Smooth muscle cell (in vitro differentiated cells): ENCODE results near the gene ACTG2. TPM values are rescaled to one million over a fixed set of nuclear protein-coding genes. Genes with fewer than 3 reads are reported as not detected.

ENCODE experiments used
- DNase-seq: peaks from one replicate; lab custom pipeline; 2025; ENCODE audit not compliant: unreplicated experiment; lab: John Stamatoyannopoulos, UW
- H2AFZ ChIP-seq: fragments of 200-600 bp; sonication (generic); 2 replicates; pipeline ENCODE4 v1.6.0; 2016; ENCODE audit warnings: antibody characterized with exemption, low read depth, mild to moderate bottlenecking
- H3F3A ChIP-seq: fragments of 200-600 bp; sonication (generic); 2 replicates; pipeline ENCODE4 v1.6.0; 2017; ENCODE audit warnings: antibody characterized with exemption, low read depth
- H3K27ac ChIP-seq: fragments of 200-600 bp; sonication (generic); 2 replicates; pipeline ENCODE4 v1.5.1; 2016; ENCODE audit warnings: low read depth, mild to moderate bottlenecking
- H3K27me3 ChIP-seq: fragments of 200-600 bp; sonication (generic); 2 replicates; pipeline ENCODE4 v1.6.1; 2016; ENCODE audit warnings: low read depth, mild to moderate bottlenecking
- H3K36me3 ChIP-seq: fragments of 200-600 bp; sonication (generic); 2 replicates; pipeline ENCODE4 v1.5.1; 2016; ENCODE audit warnings: low read depth
- H3K4me1 ChIP-seq: fragments of 200-600 bp; sonication (generic); 2 replicates; pipeline ENCODE4 v1.5.1; 2016; ENCODE audit warnings: low read depth
- H3K4me2 ChIP-seq: fragments of 200-600 bp; sonication (generic); 2 replicates; pipeline ENCODE4 v1.6.0; 2016; ENCODE audit warnings: mild to moderate bottlenecking
- H3K4me3 ChIP-seq: fragments of 200-600 bp; sonication (generic); 2 replicates; pipeline ENCODE4 v1.5.1; 2016; ENCODE audit warnings: mild to moderate bottlenecking
- H3K79me2 ChIP-seq: fragments of 200-600 bp; sonication (generic); 2 replicates; pipeline ENCODE4 v1.6.0; 2016; ENCODE audit warnings: low read depth, mild to moderate bottlenecking
- H3K9ac ChIP-seq: fragments of 200-600 bp; sonication (generic); 2 replicates; pipeline ENCODE4 v1.6.0; 2016; ENCODE audit warnings: low read depth
- H3K9me3 ChIP-seq: fragments of 200-600 bp; sonication (generic); replicated peaks from 2 replicates; pipeline ENCODE4 v1.5.1; 2016; ENCODE audit warnings: low read depth
- H4K20me1 ChIP-seq: fragments of 200-600 bp; sonication (generic); 2 replicates; pipeline ENCODE4 v1.6.0; 2016; ENCODE audit warnings: low read depth
- WGBS: methylation state at CpG from one replicate; pipeline ENCODE4 v1.1.7; 2016; ENCODE audit warnings: low lambda C conversion rate; 5-methylcytosine and 5-hydroxymethylcytosine counted together
- polyA plus RNA-seq: library from polyadenylated mRNA; unstranded; fragments of >200 nt; fragmentation: Nextera tagmentation; extraction: Ambion mirVana; gene quantifications from 2 replicates; pipeline ENCODE4 v1.2.1, GENCODE V29; 2016
- total RNA-seq: library from RNA; depleted of rRNA; stranded (reverse); fragments of >200 nt; gene quantifications from 2 replicates; pipeline ENCODE4 v1.2.3, GENCODE V29; 2014
- TF ChIP-seq, protein P1 (sequence below): fragments of 200-600 bp; sonication (generic); IDR thresholded peaks from 2 replicates; pipeline ENCODE4 v1.5.1; 2017; ENCODE audit warnings: borderline replicate concordance, mild to moderate bottlenecking, antibody characterized with exemption; ENCODE audit not compliant: insufficient read depth, poor library complexity, severe bottlenecking

Gene ACTG2
- total and polyA plus RNA-seq, 2 experiments from 2014 or later: 323 to 874 TPM

DNA sequence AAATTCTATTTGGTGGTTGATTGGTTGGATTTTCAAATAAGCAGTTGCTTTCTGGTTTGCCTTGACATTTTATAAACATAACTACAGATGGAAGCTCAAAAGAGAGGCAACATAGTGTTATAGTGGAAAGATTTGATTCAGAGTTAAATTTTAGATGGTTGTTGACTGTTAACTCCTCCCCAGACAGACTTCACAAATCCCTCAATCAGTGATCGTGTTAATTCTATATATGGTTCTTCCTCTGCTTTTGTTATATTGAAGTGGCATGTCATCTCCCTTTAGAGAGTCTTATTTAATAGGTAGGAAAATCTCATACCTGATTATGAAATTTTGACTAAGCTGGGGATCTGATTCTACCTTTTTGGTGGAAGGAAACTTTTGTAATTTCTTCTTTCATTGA lies 53.4 kb downstream of the ACTG2 start:
- Histone ChIP-seq H3K27ac (no peak overlapping the region), H3K9ac (no peak overlapping the region), H3K4me2 (no peak overlapping the region), H3K36me3 (peaks cover 6% of the 10 kb centered on the region), H4K20me1 (peaks cover 99% of the 10 kb centered on the region), H3K4me1 (no peaks in the 10 kb centered on the region), H2AFZ (no peak overlapping the region), H3F3A (no peaks in the 10 kb centered on the region), H3K79me2 (peaks cover 51% of the 10 kb centered on the region), H3K4me3 (no peak overlapping the region), H3K9me3 (no peaks in the 10 kb centered on the region), H3K27me3 (no peaks in the 10 kb centered on the region)
- TF ChIP-seq, protein P1, sequence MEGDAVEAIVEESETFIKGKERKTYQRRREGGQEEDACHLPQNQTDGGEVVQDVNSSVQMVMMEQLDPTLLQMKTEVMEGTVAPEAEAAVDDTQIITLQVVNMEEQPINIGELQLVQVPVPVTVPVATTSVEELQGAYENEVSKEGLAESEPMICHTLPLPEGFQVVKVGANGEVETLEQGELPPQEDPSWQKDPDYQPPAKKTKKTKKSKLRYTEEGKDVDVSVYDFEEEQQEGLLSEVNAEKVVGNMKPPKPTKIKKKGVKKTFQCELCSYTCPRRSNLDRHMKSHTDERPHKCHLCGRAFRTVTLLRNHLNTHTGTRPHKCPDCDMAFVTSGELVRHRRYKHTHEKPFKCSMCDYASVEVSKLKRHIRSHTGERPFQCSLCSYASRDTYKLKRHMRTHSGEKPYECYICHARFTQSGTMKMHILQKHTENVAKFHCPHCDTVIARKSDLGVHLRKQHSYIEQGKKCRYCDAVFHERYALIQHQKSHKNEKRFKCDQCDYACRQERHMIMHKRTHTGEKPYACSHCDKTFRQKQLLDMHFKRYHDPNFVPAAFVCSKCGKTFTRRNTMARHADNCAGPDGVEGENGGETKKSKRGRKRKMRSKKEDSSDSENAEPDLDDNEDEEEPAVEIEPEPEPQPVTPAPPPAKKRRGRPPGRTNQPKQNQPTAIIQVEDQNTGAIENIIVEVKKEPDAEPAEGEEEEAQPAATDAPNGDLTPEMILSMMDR: no peak
- 100% methylated on average over 1 of the region's 1 CpG for WGBS
- DNase-seq: no peak

DNA sequence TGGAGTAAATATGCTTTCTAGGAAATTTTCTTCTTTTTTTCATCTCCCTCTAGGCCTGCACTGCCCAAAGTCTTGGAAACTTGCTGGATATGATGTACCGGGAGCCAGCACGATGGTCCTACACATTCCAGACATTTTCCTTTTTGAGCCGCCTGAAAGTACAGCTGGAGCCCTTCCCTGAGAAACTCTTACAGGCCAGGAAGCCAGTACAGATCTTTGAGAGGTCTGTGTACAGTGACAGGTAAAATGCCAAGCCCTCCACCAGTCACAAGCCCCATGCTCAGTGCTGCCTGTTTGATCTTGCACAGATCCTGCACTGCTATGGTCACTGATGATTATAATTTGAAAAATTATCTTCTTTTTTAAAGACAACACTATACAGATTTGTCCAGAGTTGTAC lies 53.9 kb downstream of the ACTG2 start:
- Histone ChIP-seq H3K36me3 (peaks cover 8% of the 10 kb centered on the region), H3K4me3 (no peak overlapping the region), H3K4me1 (no peaks in the 10 kb centered on the region), H3F3A (no peaks in the 10 kb centered on the region), H3K9ac (no peak overlapping the region), H4K20me1 (peaks cover 99% of the 10 kb centered on the region), H3K4me2 (no peak overlapping the region), H3K9me3 (no peaks in the 10 kb centered on the region), H3K27me3 (no peaks in the 10 kb centered on the region), H3K79me2 (peaks cover 51% of the 10 kb centered on the region), H2AFZ (no peak overlapping the region), H3K27ac (no peak overlapping the region)
- no peak for DNase-seq
- 74% methylated on average over 3 of the region's 3 CpGs for WGBS
- TF ChIP-seq, protein P1: no peak

DNA sequence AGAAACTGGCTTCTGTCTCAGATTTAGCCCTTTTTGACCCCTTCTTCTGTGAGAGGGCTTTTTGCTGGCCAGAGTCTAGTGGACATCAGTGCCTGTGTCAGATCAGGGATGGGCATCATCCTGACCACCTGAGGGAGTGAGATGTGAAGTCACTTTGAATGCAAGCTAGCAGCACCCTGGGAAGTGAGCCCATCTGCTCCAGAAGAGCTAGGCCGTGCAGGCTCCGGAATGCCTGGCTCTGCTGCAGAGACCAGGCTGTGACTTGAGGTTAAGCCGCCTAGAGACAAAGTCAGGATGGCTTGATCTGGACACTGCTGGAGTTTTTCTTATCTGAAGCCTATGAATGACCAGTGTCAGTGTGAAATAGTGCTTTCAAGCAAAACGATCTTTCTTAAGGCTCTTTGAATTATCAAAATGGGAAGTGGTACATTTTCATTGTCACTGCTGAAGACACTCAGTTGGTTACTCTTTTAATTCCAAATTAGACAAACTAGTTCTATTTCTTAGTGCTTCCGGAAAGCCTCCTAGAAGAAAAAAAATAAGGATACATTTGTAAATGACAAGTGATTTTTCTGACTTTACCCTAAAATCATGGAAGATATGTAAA lies 54.7 kb downstream of the ACTG2 start:
- no peaks in the 10 kb centered on the region for H3K27me3 ChIP-seq
- DNase-seq: no peak
- H3K4me1 ChIP-seq: no peaks in the 10 kb centered on the region
- peaks cover 12% of the 10 kb centered on the region for H3K36me3 ChIP-seq
- H3K4me2 ChIP-seq: no peak overlapping the region
- H3F3A ChIP-seq: no peaks in the 10 kb centered on the region
- H3K4me3 ChIP-seq: no peak overlapping the region
- TF ChIP-seq, protein P1: no peak
- no peak overlapping the region for H3K27ac ChIP-seq
- peaks cover 43% of the 10 kb centered on the region for H3K79me2 ChIP-seq
- H3K9me3 ChIP-seq: no peaks in the 10 kb centered on the region
- H2AFZ ChIP-seq: no peak overlapping the region
- whole genome bisulfite sequencing: 88% methylated on average over 5 of the region's 5 CpGs
- no peak overlapping the region for H3K9ac ChIP-seq
- H4K20me1 ChIP-seq: peaks cover 99% of the 10 kb centered on the region

DNA sequence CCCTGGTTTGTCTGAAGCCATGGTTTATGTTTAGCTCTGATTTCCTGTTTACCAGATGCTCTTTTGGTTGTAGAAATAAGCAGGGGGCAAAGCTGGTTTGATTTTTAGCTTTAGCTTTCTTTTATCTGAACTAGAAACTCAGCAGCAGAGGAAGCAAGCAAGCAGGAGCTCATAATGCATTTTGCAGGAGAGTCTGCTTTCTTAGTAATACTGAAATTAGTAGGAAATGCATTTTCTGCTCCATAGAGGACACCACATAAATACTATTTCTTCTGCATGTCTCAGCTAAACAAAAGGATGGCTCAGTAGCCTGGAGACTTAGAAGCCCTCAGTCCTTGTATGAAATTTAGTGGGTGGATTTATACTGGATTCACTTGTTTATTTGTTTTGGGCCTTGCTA lies 57.0 kb downstream of the ACTG2 start:
- H4K20me1 ChIP-seq: peaks cover 96% of the 10 kb centered on the region
- no peak for DNase-seq
- no peak overlapping the region for H3K4me2 ChIP-seq
- TF ChIP-seq, protein P1: no peak
- no peak overlapping the region for H3K9ac ChIP-seq
- no peaks in the 10 kb centered on the region for H3K27me3 ChIP-seq
- H2AFZ ChIP-seq: no peak overlapping the region
- peaks cover 12% of the 10 kb centered on the region for H3K36me3 ChIP-seq
- H3K4me1 ChIP-seq: no peaks in the 10 kb centered on the region
- no peak overlapping the region for H3K27ac ChIP-seq
- H3K79me2 ChIP-seq: peaks cover 20% of the 10 kb centered on the region
- H3K4me3 ChIP-seq: no peak overlapping the region
- H3K9me3 ChIP-seq: no peaks in the 10 kb centered on the region
- no peaks in the 10 kb centered on the region for H3F3A ChIP-seq
